ENCODE data around the gene PIK3AP1. TPM values are rescaled to one million over a fixed set of nuclear protein-coding genes. Genes with fewer than 3 reads are reported as not detected.
"Not testable (repeated sequence)": the region's sequence is repeated elsewhere in the genome, so short reads cannot be mapped to it uniquely, and the experiment has no call there.

PIK3AP1 gene
- total RNA-seq, 1 experiment from 2014 or later: 2.1 TPM

- DNase-seq (ENCODE audit: low read depth): no peak
These were observed 22.9 kb downstream of the PIK3AP1 start for GRCh38 chr10:96697438-96697837.

GRCh38 chr10:96696845-96697425 lies 23.4 kb downstream of the PIK3AP1 start:
- no peak for DNase-seq (ENCODE audit: low read depth)

GRCh38 chr10:96695975-96696634 lies 24.2 kb downstream of the PIK3AP1 start:
- no peak for DNase-seq (ENCODE audit: low read depth)

GRCh38 chr10:96695366-96695765 lies 24.9 kb downstream of the PIK3AP1 start:
- no peak for DNase-seq (ENCODE audit: low read depth)

GRCh38 chr10:96693431-96693830 lies 26.9 kb downstream of the PIK3AP1 start:
- DNase-seq (ENCODE audit: low read depth): no peak

GRCh38 chr10:96692427-96692826 lies 27.9 kb downstream of the PIK3AP1 start:
- DNase-seq (ENCODE audit: low read depth): no peak

GRCh38 chr10:96691761-96692160 lies 28.6 kb downstream of the PIK3AP1 start:
- DNase-seq (ENCODE audit: low read depth): no peak

- DNase-seq (ENCODE audit: low read depth): peak; percentile 17
These were observed 29.3 kb downstream of the PIK3AP1 start for GRCh38 chr10:96690755-96691730.

- DNase-seq (ENCODE audit: low read depth): no peak
These were observed 31.5 kb downstream of the PIK3AP1 start for GRCh38 chr10:96688789-96689188.

- no peak for DNase-seq (ENCODE audit: low read depth)
These were observed 32.8 kb downstream of the PIK3AP1 start for GRCh38 chr10:96687317-96688012.

GRCh38 chr10:96686514-96686913 lies 33.8 kb downstream of the PIK3AP1 start:
- no peak for DNase-seq (ENCODE audit: low read depth)

- DNase-seq (ENCODE audit: low read depth): no peak
These were observed 35.0 kb downstream of the PIK3AP1 start for GRCh38 chr10:96685306-96685705.

GRCh38 chr10:96684826-96685225 lies 35.5 kb downstream of the PIK3AP1 start:
- no peak for DNase-seq (ENCODE audit: low read depth)

GRCh38 chr10:96683710-96684109 lies 36.6 kb downstream of the PIK3AP1 start:
- DNase-seq (ENCODE audit: low read depth): no peak

GRCh38 chr10:96683065-96683464 lies 37.2 kb downstream of the PIK3AP1 start:
- DNase-seq (ENCODE audit: low read depth): no peak

GRCh38 chr10:96681524-96681923 lies 38.8 kb downstream of the PIK3AP1 start:
- DNase-seq (ENCODE audit: low read depth): no peak

GRCh38 chr10:96680463-96680862 lies 39.9 kb downstream of the PIK3AP1 start:
- not testable (repeated sequence) for DNase-seq (ENCODE audit: low read depth)

GRCh38 chr10:96678725-96679124 lies 41.6 kb downstream of the PIK3AP1 start:
- DNase-seq (ENCODE audit: low read depth): no peak

- no peak for DNase-seq (ENCODE audit: low read depth)
These were observed 43.8 kb downstream of the PIK3AP1 start for GRCh38 chr10:96676272-96677112.

GRCh38 chr10:96675846-96676245 lies 44.5 kb downstream of the PIK3AP1 start:
- DNase-seq (ENCODE audit: low read depth): no peak
